ENCODE results near the gene ATP4A. TPM values are rescaled to one million over a fixed set of nuclear protein-coding genes. Genes with fewer than 3 reads are reported as not detected.

ATP4A gene
- total RNA-seq, 1 experiment from 2014 or later: not detected

- H3K9me3 Mint-ChIP-seq (ENCODE audit: unreplicated experiment): no peaks in the 10 kb centered on the region
Observed at GRCh38 chr19:35542209-35542608, 21.2 kb downstream of the ATP4A start.

DNA sequence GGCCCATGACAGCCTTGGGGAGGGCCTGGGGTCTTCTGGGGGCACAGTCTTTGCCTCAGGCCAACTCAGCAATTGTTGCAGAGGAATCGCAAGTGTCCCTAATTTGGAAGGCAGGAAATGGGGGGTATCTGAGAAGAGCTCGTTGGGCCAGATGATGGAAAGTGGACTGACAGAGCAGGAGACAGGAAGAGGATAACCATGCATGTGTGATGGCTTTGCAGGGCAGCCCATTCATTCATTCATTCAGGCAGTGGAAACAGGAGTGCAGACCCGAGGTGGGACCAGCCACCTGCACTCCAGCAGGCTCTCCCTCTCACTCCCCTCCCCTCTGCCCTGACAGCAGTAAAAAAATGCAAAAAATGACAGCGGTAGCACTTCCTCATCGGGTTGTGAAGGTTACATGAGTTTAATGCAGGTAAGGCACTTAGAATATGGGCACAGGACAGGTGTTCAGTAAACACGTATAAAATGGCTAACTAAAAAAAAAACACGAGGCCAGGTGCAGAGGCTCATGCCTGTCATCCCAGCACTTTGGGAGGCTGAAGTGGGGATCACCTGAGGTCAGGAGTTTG is 23.0 kb downstream of the ATP4A start:
- H3K27me3 Mint-ChIP-seq (ENCODE audit: insufficient read depth, unreplicated experiment): no peaks in the 10 kb centered on the region
- POLR2A ChIA-PET: no interaction called here
- intact Hi-C loops (cut with micrococcal nuclease): no loop called here
- no peaks in the 10 kb centered on the region for H3K9me3 Mint-ChIP-seq (ENCODE audit: unreplicated experiment)
- H3K4me3 Mint-ChIP-seq (ENCODE audit: unreplicated experiment): no peak overlapping the region
- BruUV-seq (replicated peaks): no TSS peak
- DNase-seq (ENCODE audit: unreplicated experiment): no peak
- TF ChIP-seq, protein P1, sequence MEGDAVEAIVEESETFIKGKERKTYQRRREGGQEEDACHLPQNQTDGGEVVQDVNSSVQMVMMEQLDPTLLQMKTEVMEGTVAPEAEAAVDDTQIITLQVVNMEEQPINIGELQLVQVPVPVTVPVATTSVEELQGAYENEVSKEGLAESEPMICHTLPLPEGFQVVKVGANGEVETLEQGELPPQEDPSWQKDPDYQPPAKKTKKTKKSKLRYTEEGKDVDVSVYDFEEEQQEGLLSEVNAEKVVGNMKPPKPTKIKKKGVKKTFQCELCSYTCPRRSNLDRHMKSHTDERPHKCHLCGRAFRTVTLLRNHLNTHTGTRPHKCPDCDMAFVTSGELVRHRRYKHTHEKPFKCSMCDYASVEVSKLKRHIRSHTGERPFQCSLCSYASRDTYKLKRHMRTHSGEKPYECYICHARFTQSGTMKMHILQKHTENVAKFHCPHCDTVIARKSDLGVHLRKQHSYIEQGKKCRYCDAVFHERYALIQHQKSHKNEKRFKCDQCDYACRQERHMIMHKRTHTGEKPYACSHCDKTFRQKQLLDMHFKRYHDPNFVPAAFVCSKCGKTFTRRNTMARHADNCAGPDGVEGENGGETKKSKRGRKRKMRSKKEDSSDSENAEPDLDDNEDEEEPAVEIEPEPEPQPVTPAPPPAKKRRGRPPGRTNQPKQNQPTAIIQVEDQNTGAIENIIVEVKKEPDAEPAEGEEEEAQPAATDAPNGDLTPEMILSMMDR (IDR thresholded peaks at IDR 0.05; ENCODE audit: unreplicated experiment): no peak
- peaks cover 8% of the 10 kb centered on the region for H3K4me1 Mint-ChIP-seq (ENCODE audit: insufficient read depth, unreplicated experiment)
- H3K36me3 Mint-ChIP-seq (ENCODE audit: insufficient read depth, unreplicated experiment): peaks cover 9% of the 10 kb centered on the region
- CTCF ChIA-PET: interaction anchor here (0.8 kb wide), 1 partner anchor 30 kb away, joined by 5 read pairs; no protein-coding TSS in a partner anchor
- no peak overlapping the region for H3K27ac Mint-ChIP-seq (ENCODE audit: low read depth, unreplicated experiment)

More at GRCh38 chr19:35542209-35542608, 21.2 kb downstream of the ATP4A start:
- Mint-ChIP-seq H3K27ac (ENCODE audit: low read depth, unreplicated experiment) (no peak overlapping the region), H3K36me3 (ENCODE audit: insufficient read depth, unreplicated experiment) (peaks cover 9% of the 10 kb centered on the region), H3K4me1 (ENCODE audit: insufficient read depth, unreplicated experiment) (peaks cover 20% of the 10 kb centered on the region), H3K27me3 (ENCODE audit: insufficient read depth, unreplicated experiment) (no peaks in the 10 kb centered on the region), H3K4me3 (ENCODE audit: unreplicated experiment) (no peak overlapping the region)
- no peak for DNase-seq (ENCODE audit: unreplicated experiment)
- ChIA-PET POLR2A (no interaction called here), CTCF (interaction anchor here (1.0 kb wide), 1 partner anchor 13 kb away, joined by 3 read pairs; no protein-coding TSS in a partner anchor)
- no TSS peak for BruUV-seq (replicated peaks)
- TF ChIP-seq, protein P1 (IDR thresholded peaks at IDR 0.05; ENCODE audit: unreplicated experiment): no peak
- intact Hi-C loops (cut with micrococcal nuclease): no loop called here

GRCh38 chr19:35539850-35540249 is 23.6 kb downstream of the ATP4A start:
- ChIA-PET POLR2A (no interaction called here), CTCF (interaction anchor here (0.8 kb wide), 1 partner anchor 29 kb away, joined by 5 read pairs; no protein-coding TSS in a partner anchor)
- no peaks in the 10 kb centered on the region for H3K9me3 Mint-ChIP-seq (ENCODE audit: unreplicated experiment)
- no TSS peak for BruUV-seq (replicated peaks)
- intact Hi-C loops (cut with micrococcal nuclease): no loop called here
- H3K4me3 Mint-ChIP-seq (ENCODE audit: unreplicated experiment): no peak overlapping the region
- no peak for DNase-seq (ENCODE audit: unreplicated experiment)
- peaks cover 9% of the 10 kb centered on the region for H3K36me3 Mint-ChIP-seq (ENCODE audit: insufficient read depth, unreplicated experiment)
- H3K27me3 Mint-ChIP-seq (ENCODE audit: insufficient read depth, unreplicated experiment): no peaks in the 10 kb centered on the region
- no peak overlapping the region for H3K27ac Mint-ChIP-seq (ENCODE audit: low read depth, unreplicated experiment)
- peaks cover 8% of the 10 kb centered on the region for H3K4me1 Mint-ChIP-seq (ENCODE audit: insufficient read depth, unreplicated experiment)
- TF ChIP-seq, protein P1 (IDR thresholded peaks at IDR 0.05; ENCODE audit: unreplicated experiment): no peak

GRCh38 chr19:35539314-35539713 is 24.1 kb downstream of the ATP4A start:
- H3K4me1 Mint-ChIP-seq (ENCODE audit: insufficient read depth, unreplicated experiment): peaks cover 5% of the 10 kb centered on the region
- peaks cover 9% of the 10 kb centered on the region for H3K36me3 Mint-ChIP-seq (ENCODE audit: insufficient read depth, unreplicated experiment)
- H3K27me3 Mint-ChIP-seq (ENCODE audit: insufficient read depth, unreplicated experiment): no peaks in the 10 kb centered on the region
- H3K4me3 Mint-ChIP-seq (ENCODE audit: unreplicated experiment): no peak overlapping the region
- CTCF ChIA-PET: no interaction called here
- POLR2A ChIA-PET: no interaction called here
- no peak for DNase-seq (ENCODE audit: unreplicated experiment)
- H3K9me3 Mint-ChIP-seq (ENCODE audit: unreplicated experiment): no peaks in the 10 kb centered on the region
- TF ChIP-seq, protein P1 (IDR thresholded peaks at IDR 0.05; ENCODE audit: unreplicated experiment): no peak
- intact Hi-C loops (cut with micrococcal nuclease): no loop called here
- no TSS peak for BruUV-seq (replicated peaks)
- H3K27ac Mint-ChIP-seq (ENCODE audit: low read depth, unreplicated experiment): no peak overlapping the region
